Activated CD4-positive, alpha-beta T cell treated with anti-CD3 and anti-CD28 coated beads, Interleukin-2, amount 50 U/mL, for 48 hours (primary cell): ENCODE results near the gene PTH.
A peak's percentile ranks its signal among the peaks of the same experiment; 100 is the strongest.

Experiments
- DNase-seq, 2 experiments: peaks; one replicate each; pipeline ENCODE4 v3.0.0-alpha.2; 2020

Gene PTH

GRCh38 chr11:13495929-13496328, at the start of gene PTH:
Gene PTH, minus strand, starts transcription at chr11:13495997. Its CDS starts 3,142 bp downstream, at chr11:13492855.
- DNase-seq, result no peak

- no peak for DNase-seq
These were observed 42.2 kb upstream of the PTH start for GRCh38 chr11:13538044-13538443.

GRCh38 chr11:13535819-13536218, 40.0 kb upstream of the PTH start:
- DNase-seq, result no peak

- no peak for DNase-seq
These were observed 38.6 kb upstream of the PTH start for GRCh38 chr11:13534358-13534757.

GRCh38 chr11:13525257-13525656, 29.5 kb upstream of the PTH start:
- DNase-seq, result no peak

- no peak for DNase-seq
These were observed 7.6 kb upstream of the PTH start for GRCh38 chr11:13503393-13503792.

GRCh38 chr11:13502492-13502891, 6.7 kb upstream of the PTH start:
- DNase-seq, result no peak

- DNase-seq, result no peak
These were observed 1.7 kb downstream of the PTH start for GRCh38 chr11:13494051-13494450.

GRCh38 chr11:13487661-13488030, 8.2 kb downstream of the PTH start:
- no peak for DNase-seq

GRCh38 chr11:13486926-13487660, 8.7 kb downstream of the PTH start:
- peak; percentile 51 to 63 for DNase-seq

- DNase-seq, result no peak
These were observed 15.6 kb downstream of the PTH start for GRCh38 chr11:13480198-13480597.

- DNase-seq, result no peak
These were observed 16.1 kb downstream of the PTH start for GRCh38 chr11:13479688-13480087.

- no peak for DNase-seq
These were observed 20.7 kb downstream of the PTH start for GRCh38 chr11:13475091-13475490.

- DNase-seq, result no peak
These were observed 22.6 kb downstream of the PTH start for GRCh38 chr11:13473013-13473722.

- DNase-seq, result no peak
These were observed 27.0 kb downstream of the PTH start for GRCh38 chr11:13468750-13469149.

GRCh38 chr11:13465909-13466371, 29.9 kb downstream of the PTH start:
- no peak for DNase-seq

- DNase-seq, result no peak
These were observed 32.0 kb downstream of the PTH start for GRCh38 chr11:13463779-13464290.

GRCh38 chr11:13462901-13463778, 32.7 kb downstream of the PTH start, which contains the start of gene BTBD10:
Gene BTBD10, minus strand, starts transcription at chr11:13463222. Its CDS starts 18,098 bp downstream, at chr11:13445124.
- DNase-seq, result peak; percentile 88 to 90

- peak; percentile 70 to 81 for DNase-seq
These were observed 33.4 kb downstream of the PTH start for GRCh38 chr11:13462311-13462900.

GRCh38 chr11:13461291-13461690, 34.5 kb downstream of the PTH start:
- DNase-seq, result no peak

- DNase-seq, result no peak
These were observed 44.9 kb downstream of the PTH start for GRCh38 chr11:13450832-13451397.

- no peak for DNase-seq
These were observed 46.3 kb downstream of the PTH start for GRCh38 chr11:13449522-13449921.
